HTR-8/SVneo (cell line): ENCODE measurements around the gene IMMP2L.
A peak's percentile ranks its signal among the peaks of the same experiment; 100 is the strongest.
"Not testable (repeated sequence)": the region's sequence is repeated elsewhere in the genome, so short reads cannot be mapped to it uniquely, and the experiment has no call there.

Source experiments
- DNase-seq: peaks from one replicate; pipeline ENCODE4 v3.0.0; 2011; ENCODE audit warnings: low spot score, mixed read lengths; ENCODE audit not compliant: insufficient read length
- FAIRE-seq: peaks from 2 replicates; lab custom pipeline; 2011; peaks lifted over from hg19 to GRCh38; lab: Jason Lieb, UNC

The IMMP2L gene

GRCh38 chr7:111474723-111475418 is 87.4 kb downstream of the IMMP2L start:
- FAIRE-seq (no peak), DNase-seq (no peak)

GRCh38 chr7:111473449-111474198 is 88.7 kb downstream of the IMMP2L start:
- FAIRE-seq (no peak), DNase-seq (no peak)

DNA sequence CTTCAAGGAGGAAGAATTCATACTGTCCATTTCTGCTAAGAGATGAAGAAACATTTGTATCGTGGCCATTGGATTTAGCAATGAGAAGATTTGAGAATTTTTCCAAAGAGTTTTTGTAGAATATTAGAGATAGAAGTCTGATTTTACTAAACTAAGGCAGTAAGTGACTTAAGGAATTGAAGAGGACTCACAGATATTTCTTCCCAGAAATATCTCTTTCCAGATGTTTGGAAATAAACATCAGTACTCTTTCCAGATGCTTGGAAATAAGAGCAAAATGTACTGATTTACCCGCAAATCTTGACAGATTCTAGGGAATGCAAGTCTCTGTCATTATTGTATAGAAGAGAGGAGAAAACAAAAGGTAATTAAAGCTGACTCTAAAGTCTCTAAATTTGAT is 91.3 kb downstream of the IMMP2L start:
- DNase-seq (no peak), FAIRE-seq (no peak)

GRCh38 chr7:111469894-111470293 is 92.4 kb downstream of the IMMP2L start:
- FAIRE-seq, DNase-seq: not testable (repeated sequence)

DNA sequence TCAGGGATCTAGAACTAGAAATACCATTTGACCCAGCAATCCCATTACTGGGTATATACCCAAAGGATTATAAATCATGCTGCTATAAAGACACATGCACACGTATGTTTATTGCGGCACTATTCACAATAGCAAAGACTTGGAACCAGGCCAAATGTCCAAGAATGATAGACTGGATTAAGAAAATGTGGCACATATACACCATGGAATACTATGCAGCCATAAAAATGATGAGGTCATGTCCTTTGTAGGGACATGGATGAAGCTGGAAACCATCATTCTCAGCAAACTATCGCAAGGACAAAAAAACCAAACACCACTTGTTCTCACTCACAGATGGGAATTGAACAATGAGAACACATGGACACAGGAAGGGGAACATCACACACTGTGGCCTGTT is 96.5 kb downstream of the IMMP2L start:
- FAIRE-seq, DNase-seq: not testable (repeated sequence)

DNA sequence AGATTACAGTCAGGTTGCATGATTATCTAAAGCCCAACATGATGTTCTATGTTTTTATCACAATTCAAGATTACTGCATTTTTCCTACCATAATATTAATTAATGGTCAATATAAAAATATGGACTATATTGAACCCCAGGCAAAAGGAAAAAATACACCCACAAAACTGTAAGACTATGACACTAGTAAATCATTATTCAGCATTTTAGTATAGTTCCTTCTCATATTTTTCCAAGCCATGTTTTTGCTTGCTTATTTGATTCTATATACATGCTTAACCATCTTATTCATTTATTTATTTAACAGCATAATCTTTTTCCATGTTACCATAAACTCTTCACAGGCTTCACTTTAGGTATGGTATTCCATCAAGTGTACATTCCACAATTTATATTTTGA is 101.6 kb downstream of the IMMP2L start:
- FAIRE-seq (no peak), DNase-seq (no peak)

DNA sequence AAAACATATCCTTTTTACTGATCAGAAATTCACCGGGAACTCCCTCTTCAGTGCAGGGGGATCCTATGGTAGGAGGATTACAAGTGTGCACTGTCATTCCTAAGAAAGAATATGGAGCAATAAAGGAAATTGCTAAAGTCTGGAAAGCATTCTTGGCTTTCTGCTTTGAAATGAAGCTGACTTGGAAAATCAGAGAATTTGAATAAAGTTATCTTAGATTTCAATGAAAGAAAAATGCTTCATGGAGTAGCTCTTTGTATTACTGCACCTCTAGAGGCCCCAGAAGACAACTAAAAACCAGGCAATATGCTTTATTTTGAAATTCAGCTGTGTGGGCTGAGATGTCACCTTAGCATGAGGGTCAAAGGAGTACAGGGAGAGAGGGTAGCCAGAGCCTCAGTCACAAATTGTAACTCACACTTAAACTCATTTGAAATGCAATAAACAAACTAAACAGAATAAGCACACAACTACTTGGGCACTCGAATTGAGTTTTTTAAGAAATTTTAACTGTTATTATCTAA is 102.5 kb downstream of the IMMP2L start:
- FAIRE-seq, result no peak
- no peak for DNase-seq

GRCh38 chr7:111459065-111459756 is 103.1 kb downstream of the IMMP2L start:
- no peak for FAIRE-seq
- DNase-seq, result no peak

GRCh38 chr7:111450705-111451104 is 111.6 kb downstream of the IMMP2L start:
- FAIRE-seq, DNase-seq: not testable (repeated sequence)

GRCh38 chr7:111447502-111447901 is 114.8 kb downstream of the IMMP2L start:
- DNase-seq, FAIRE-seq: not testable (repeated sequence)

DNA sequence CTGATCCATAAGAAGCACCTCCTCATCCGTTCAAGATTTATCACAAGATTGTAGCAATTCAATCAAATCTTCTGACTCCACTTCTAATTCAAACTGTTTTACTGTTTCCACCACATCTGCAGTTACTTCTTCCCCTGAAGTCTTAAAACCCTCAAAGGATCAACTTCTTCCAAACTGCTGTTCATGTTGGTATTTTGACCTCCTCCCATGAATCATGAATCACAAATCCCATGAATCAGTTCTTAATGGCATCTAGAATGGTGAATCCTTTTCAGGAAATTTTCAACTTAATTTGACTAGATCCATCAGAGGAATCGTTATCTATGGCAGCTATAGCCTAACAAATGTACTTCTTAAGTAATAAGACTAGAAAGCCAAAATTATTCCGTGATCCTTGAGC is 122.3 kb downstream of the IMMP2L start:
- FAIRE-seq (no peak), DNase-seq (no peak)

DNA sequence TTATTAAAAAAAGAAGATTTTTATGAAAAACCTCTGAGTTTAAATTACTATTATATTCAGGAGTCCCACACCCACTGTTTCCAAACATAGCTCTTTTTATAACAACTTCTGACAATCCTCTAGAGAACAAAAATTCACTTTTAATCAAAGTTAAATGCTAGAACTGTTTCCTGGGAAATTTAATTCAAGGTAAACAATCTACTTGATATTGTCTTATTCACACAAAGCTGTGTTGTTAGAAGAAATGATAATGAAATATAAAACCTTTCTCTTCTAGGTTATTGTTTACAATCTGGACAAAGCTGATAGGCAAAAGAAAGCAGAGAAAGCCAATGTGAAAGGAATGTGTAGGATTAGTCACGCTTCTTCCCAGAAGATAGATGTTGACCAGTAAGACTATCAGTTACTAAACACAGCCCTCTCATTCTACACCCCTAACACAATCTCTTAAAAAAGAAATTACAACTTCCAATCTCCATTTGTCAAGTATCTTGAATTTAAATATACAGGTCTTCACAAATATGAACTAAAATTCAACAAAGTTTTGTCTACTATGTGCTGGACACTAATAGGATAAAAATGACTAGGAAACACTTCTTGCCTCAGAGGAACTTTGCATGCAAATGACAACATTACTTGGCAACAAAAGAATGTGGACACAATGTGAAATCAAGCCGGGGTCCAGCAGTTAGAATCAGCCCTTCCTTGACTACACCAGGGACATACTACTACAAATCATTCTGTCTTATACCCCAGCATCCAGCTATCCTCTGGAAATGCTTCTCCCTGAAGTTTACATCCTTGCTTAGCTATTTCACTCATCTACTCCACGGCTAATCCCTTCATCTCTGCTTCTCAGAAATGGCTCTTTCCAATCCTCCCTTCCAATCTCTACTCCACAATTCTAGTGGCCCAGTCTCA is 123.7 kb downstream of the IMMP2L start:
- FAIRE-seq (no peak), DNase-seq (peak; percentile 9)

DNA sequence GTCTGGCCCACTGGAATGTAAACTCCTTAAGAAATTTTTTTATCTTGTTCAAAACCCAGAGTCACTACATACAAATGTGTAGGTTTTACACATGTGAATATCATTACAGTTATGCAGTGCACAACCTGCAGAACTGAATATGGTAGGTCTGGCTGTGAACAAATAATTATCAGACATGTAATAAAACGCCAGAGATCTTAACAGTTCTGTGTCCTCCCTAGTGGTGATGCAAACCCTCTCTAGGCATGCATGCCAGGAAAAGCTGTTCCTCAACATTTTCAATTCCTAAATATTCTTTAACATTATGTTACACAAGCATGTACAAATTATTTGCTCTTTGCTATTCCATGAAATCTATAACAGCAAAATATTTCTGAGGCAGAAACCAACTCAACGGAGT is 124.6 kb downstream of the IMMP2L start:
- FAIRE-seq (no peak), DNase-seq (no peak)

- DNase-seq, result no peak
- FAIRE-seq, result no peak
Observed at GRCh38 chr7:111436608-111437007, 125.7 kb downstream of the IMMP2L start.

DNA sequence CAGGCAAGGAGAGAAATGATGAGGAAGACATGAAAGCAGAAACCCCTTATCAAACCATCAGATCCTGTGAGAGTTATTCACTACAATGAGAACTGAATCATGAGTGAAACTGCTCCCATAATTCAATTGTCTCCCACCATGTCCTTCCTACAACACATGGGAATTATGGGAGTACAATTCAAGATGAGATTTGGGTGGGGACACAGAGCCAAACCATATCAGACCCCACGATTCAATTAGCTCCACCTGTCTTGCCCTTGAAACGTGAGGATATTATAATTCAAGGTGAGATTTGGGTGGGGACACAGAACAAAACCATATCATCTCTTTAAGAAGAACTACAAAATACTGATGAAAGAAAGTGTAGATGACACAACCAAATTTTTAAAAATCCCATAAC is 128.9 kb downstream of the IMMP2L start:
- no peak for FAIRE-seq
- no peak for DNase-seq

DNA sequence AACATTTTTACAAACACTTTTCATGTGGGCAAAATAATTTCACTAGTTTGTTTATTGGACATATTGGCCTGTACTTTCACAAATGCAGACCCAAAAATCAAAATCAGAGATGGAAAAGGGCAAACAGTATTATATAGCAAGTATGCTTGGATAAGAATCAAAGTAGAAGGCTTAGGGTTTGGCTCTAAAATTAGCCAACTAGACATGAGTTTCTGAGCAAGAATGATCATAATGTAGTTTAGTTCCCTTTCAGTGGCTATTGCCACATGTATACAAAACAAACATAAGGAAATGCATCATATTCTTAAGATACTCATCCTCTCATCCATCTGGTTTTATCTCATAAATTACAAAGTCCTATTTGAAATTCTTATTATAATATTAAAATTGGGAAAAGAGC is 132.5 kb downstream of the IMMP2L start:
- DNase-seq (no peak), FAIRE-seq (no peak)

- FAIRE-seq (no peak), DNase-seq (peak; percentile 1)
Observed at GRCh38 chr7:111424768-111425167, 137.5 kb downstream of the IMMP2L start.

DNA sequence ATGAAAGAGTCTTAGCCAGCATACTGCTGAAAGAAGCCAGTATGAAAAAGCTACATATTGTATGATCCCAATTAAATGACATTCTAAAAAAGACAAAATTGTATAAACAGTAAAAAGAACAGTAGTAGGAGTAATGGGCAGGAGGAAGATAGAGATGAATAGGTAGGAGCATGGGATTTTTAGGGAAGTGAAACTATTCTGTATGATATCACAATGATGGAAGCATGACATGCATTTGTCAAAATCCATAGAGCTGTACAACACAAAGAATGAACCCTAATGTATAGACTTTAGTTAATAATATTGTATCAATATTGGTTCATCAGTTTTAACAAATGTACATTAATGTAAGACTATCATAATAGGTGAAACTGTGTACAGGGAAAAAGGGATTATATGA is 147.9 kb downstream of the IMMP2L start:
- no peak for DNase-seq
- no peak for FAIRE-seq

- FAIRE-seq (no peak), DNase-seq (no peak)
Observed at GRCh38 chr7:111413739-111414138, 148.6 kb downstream of the IMMP2L start.

GRCh38 chr7:111410899-111411298 is 151.4 kb downstream of the IMMP2L start:
- no peak for DNase-seq
- no peak for FAIRE-seq
